H1 (cell line): ENCODE results near the gene PIGZ. TPM values are rescaled to one million over a fixed set of nuclear protein-coding genes. Genes with fewer than 3 reads are reported as not detected.

Experiments used
- CTCF ChIA-PET: fragments of 300-600 bp; sonication (Branson Sonifier 250); formaldehyde crosslinking; loops from one replicate; lab custom pipeline; 2021; ENCODE audit not compliant: partially characterized antibody; lab: Charles Lee
- POLR2A ChIA-PET: fragments of 300-600 bp; sonication (Branson Sonifier 250); formaldehyde crosslinking; loops from one replicate; lab custom pipeline; 2021; ENCODE audit warnings: inconsistent platforms; ENCODE audit not compliant: partially characterized antibody; lab: Charles Lee
- DNase-seq, 2 experiments: peaks; one replicate each; pipeline versions ENCODE4 v3.0.0 to v3.0.0-alpha.2; 2010 to 2022; ENCODE audit warnings: low spot score in 2 of 2, low read depth in 1 of 2, mixed read lengths in 1 of 2
- FAIRE-seq: peaks from 2 replicates; lab custom pipeline; 2011; peaks lifted over from hg19 to GRCh38; lab: Jason Lieb, UNC
- H2AFZ ChIP-seq: 2 replicates; pipeline ENCODE4 v1.8.1; 2012; ENCODE audit warnings: low read length, inconsistent platforms
- H2AK5ac ChIP-seq: 2 replicates; pipeline ENCODE4 v1.6.1; 2013; ENCODE audit warnings: low read depth, low read length
- H2BK120ac ChIP-seq: replicated peaks from 2 replicates; pipeline ENCODE3; 2013; ENCODE audit warnings: low read depth, low read length, inconsistent platforms
- H2BK12ac ChIP-seq: 2 replicates; pipeline ENCODE4 v1.6.1; 2013; ENCODE audit warnings: low read depth, low read length
- H2BK15ac ChIP-seq: 2 replicates; pipeline ENCODE4 v1.6.1; 2013; ENCODE audit warnings: low read length
- H2BK20ac ChIP-seq: 2 replicates; pipeline ENCODE4 v1.6.1; 2013; ENCODE audit warnings: low read length
- H2BK5ac ChIP-seq: 2 replicates; pipeline ENCODE4 v1.6.1; 2013; ENCODE audit warnings: low read depth, low read length
- H3K14ac ChIP-seq: 2 replicates; pipeline ENCODE4 v1.6.1; 2013; ENCODE audit warnings: inconsistent platforms; ENCODE audit not compliant: insufficient read length
- H3K18ac ChIP-seq: 2 replicates; pipeline ENCODE4 v1.6.1; 2013; ENCODE audit warnings: low read length; ENCODE audit errors: extremely low read depth
- H3K23ac ChIP-seq: 2 replicates; pipeline ENCODE4 v1.6.1; 2013; ENCODE audit warnings: inconsistent platforms; ENCODE audit not compliant: insufficient read length
- H3K23me2 ChIP-seq: 2 replicates; pipeline ENCODE4 v1.6.1; 2013; ENCODE audit warnings: low read depth, low read length
- H3K27ac ChIP-seq: 2 replicates; pipeline ENCODE4 v1.6.1; 2011; ENCODE audit warnings: low read depth, low read length, inconsistent platforms
- H3K27me3 ChIP-seq, 4 experiments: replicated peaks in 1 of 4; 1 replicate in 1 of 4; 2 replicates in 3 of 4; pipeline versions ENCODE4 v1.6.1 to v1.8.1; 2011 to 2013; ENCODE audit warnings: low read length in 3 of 4, mild to moderate bottlenecking in 3 of 4, inconsistent platforms in 2 of 4, mixed read lengths in 2 of 4, moderate library complexity in 1 of 4; ENCODE audit not compliant: control insufficient read depth in 3 of 4, insufficient read depth in 3 of 4; ENCODE audit errors: extremely low read depth in 1 of 4
- H3K36me3 ChIP-seq, 4 experiments: 2 replicates each; pipeline versions ENCODE4 v1.6.1 to v1.8.1; 2011 to 2013; ENCODE audit warnings: mild to moderate bottlenecking in 4 of 4, low read length in 3 of 4, moderate library complexity in 2 of 4, control low read depth in 1 of 4, inconsistent platforms in 1 of 4; ENCODE audit not compliant: insufficient read depth in 4 of 4, control insufficient read depth in 2 of 4
- H3K4ac ChIP-seq: replicated peaks from 2 replicates; pipeline ENCODE3; 2013; ENCODE audit warnings: low read length, low read depth, mixed read lengths, inconsistent platforms; ENCODE audit not compliant: insufficient read length
- H3K4me1 ChIP-seq, 4 experiments: replicated peaks in 1 of 4; 1 replicate in 1 of 4; 2 replicates in 3 of 4; pipeline versions ENCODE4 v1.6.1 to v1.8.1; 2011 to 2013; ENCODE audit warnings: low read length in 3 of 4, inconsistent platforms in 2 of 4, mixed read lengths in 1 of 4; ENCODE audit not compliant: insufficient read depth in 4 of 4, control insufficient read depth in 3 of 4
- H3K4me2 ChIP-seq, 2 experiments: 2 replicates each; pipeline versions ENCODE4 v1.6.1 to v1.8.1; 2011 to 2013; ENCODE audit warnings: low read depth in 2 of 2, low read length in 2 of 2, control low read depth in 1 of 2, inconsistent platforms in 1 of 2, mild to moderate bottlenecking in 1 of 2; ENCODE audit not compliant: insufficient read depth in 1 of 2
- H3K4me3 ChIP-seq, 4 experiments: fragments of 200-600, 300-600 bp in 1 of 4; sonication (generic), shearing (Covaris generic), sonication (Bioruptor Twin) in 1 of 4; 2 replicates each; pipeline versions ENCODE4 v1.5.1 to v1.8.1; 2011 to 2016; ENCODE audit warnings: low read length in 4 of 4, low read depth in 3 of 4, control low read depth in 2 of 4, inconsistent platforms in 2 of 4, mild to moderate bottlenecking in 2 of 4, mixed read lengths in 1 of 4, moderate library complexity in 1 of 4; ENCODE audit not compliant: insufficient read depth in 2 of 4; ENCODE audit errors: extremely low read depth in 1 of 4
- H3K56ac ChIP-seq: replicated peaks from 2 replicates; pipeline ENCODE3; 2013; ENCODE audit warnings: low read depth, mild to moderate bottlenecking, mixed read lengths, low read length, inconsistent platforms; ENCODE audit not compliant: insufficient read length
- H3K79me1 ChIP-seq: 2 replicates; pipeline ENCODE4 v1.6.1; 2013; ENCODE audit warnings: low read depth, low read length, control low read depth
- H3K79me2 ChIP-seq, 2 experiments: 2 replicates each; pipeline versions ENCODE4 v1.6.1 to v1.8.1; 2012 to 2013; ENCODE audit warnings: low read length in 2 of 2, mild to moderate bottlenecking in 2 of 2, inconsistent platforms in 1 of 2; ENCODE audit not compliant: insufficient read depth in 2 of 2, control insufficient read depth in 1 of 2
- H3K9ac ChIP-seq, 4 experiments: replicated peaks in 1 of 4; 1 replicate in 1 of 4; 2 replicates in 3 of 4; pipeline versions ENCODE4 v1.6.1 to v1.8.1; 2011 to 2013; ENCODE audit warnings: low read depth in 3 of 4, low read length in 3 of 4, control low read depth in 2 of 4, mild to moderate bottlenecking in 2 of 4, moderate library complexity in 2 of 4, inconsistent platforms in 1 of 4; ENCODE audit errors: extremely low read depth in 1 of 4
- H3K9me3 ChIP-seq, 2 experiments: 2 replicates each; pipeline versions ENCODE4 v1.6.1 to v1.8.1; 2012 to 2013; ENCODE audit warnings: mild to moderate bottlenecking in 2 of 2, moderate library complexity in 2 of 2, control low read depth in 1 of 2, inconsistent platforms in 1 of 2, low read depth in 1 of 2, low read length in 1 of 2, mixed read lengths in 1 of 2; ENCODE audit not compliant: insufficient read depth in 2 of 2
- H4K20me1 ChIP-seq, 2 experiments: replicated peaks in 1 of 2; 2 replicates each; pipeline versions ENCODE3 to v1.8.1; 2011 to 2013; ENCODE audit warnings: inconsistent platforms in 2 of 2, low read length in 2 of 2, mild to moderate bottlenecking in 1 of 2; ENCODE audit not compliant: insufficient read depth in 2 of 2, control insufficient read depth in 1 of 2
- H4K5ac ChIP-seq: 2 replicates; pipeline ENCODE4 v1.6.1; 2013; ENCODE audit warnings: low read length, low read depth, mixed read lengths, inconsistent platforms; ENCODE audit not compliant: insufficient read length
- H4K8ac ChIP-seq: 2 replicates; pipeline ENCODE4 v1.8.0; 2013; ENCODE audit warnings: mild to moderate bottlenecking, moderate library complexity, low read length, inconsistent platforms; ENCODE audit not compliant: insufficient read depth; ENCODE audit errors: extremely low read depth
- H4K91ac ChIP-seq: replicated peaks from 2 replicates; pipeline ENCODE3; 2013; ENCODE audit warnings: low read length, mixed read lengths, inconsistent platforms; ENCODE audit not compliant: insufficient read length
- CHD2 ChIP-seq: IDR thresholded peaks from 2 replicates; pipeline ENCODE4 v1.6.1; 2012; ENCODE audit warnings: low read length, improper control_type of control experiment
- CTBP2 ChIP-seq: IDR thresholded peaks from 2 replicates; pipeline ENCODE4 v1.7.0; 2011; ENCODE audit warnings: borderline replicate concordance, mild to moderate bottlenecking, moderate library complexity, mixed read lengths, low read length; ENCODE audit not compliant: insufficient read depth, insufficient read length
- GABPA ChIP-seq: IDR thresholded peaks from 2 replicates; pipeline ENCODE4 v1.6.1; 2011; ENCODE audit warnings: mild to moderate bottlenecking, low read length, moderate library complexity, borderline replicate concordance; ENCODE audit not compliant: insufficient read depth
- GTF2F1 ChIP-seq: IDR thresholded peaks from 2 replicates; pipeline ENCODE4 v1.6.1; 2012; ENCODE audit warnings: low read depth, low read length, improper control_type of control experiment, borderline replicate concordance
- KDM4A ChIP-seq: IDR thresholded peaks from one replicate; pipeline ENCODE4 v1.7.1; 2012; ENCODE audit warnings: low read depth, mild to moderate bottlenecking, moderate library complexity, low read length, inconsistent platforms; ENCODE audit not compliant: severe bottlenecking
- KDM5A ChIP-seq: fragments of 200-600 bp; IDR thresholded peaks from 2 replicates; pipeline ENCODE4 v1.7.1; 2012; ENCODE audit warnings: mild to moderate bottlenecking, low read length, inconsistent platforms, mixed read lengths
- NANOG ChIP-seq: IDR thresholded peaks from 2 replicates; pipeline ENCODE4 v1.6.1; 2011; ENCODE audit warnings: low read length, low read depth, mild to moderate bottlenecking, inconsistent platforms; ENCODE audit not compliant: insufficient read depth, poor library complexity, severe bottlenecking
- POLR2A ChIP-seq, 2 experiments: IDR thresholded peaks; 1 replicate in 1 of 2; 2 replicates in 1 of 2; pipeline ENCODE4 v1.6.1; 2011; ENCODE audit warnings: low read depth in 2 of 2, low read length in 2 of 2, mild to moderate bottlenecking in 2 of 2; ENCODE audit errors: control extremely low read depth in 1 of 2
- POLR2AphosphoS5 ChIP-seq: IDR thresholded peaks from 2 replicates; pipeline ENCODE4 v1.6.1; 2011; ENCODE audit warnings: low read depth, low read length
- RBBP5 ChIP-seq: IDR thresholded peaks from 2 replicates; pipeline ENCODE4 v1.7.1; 2012; ENCODE audit warnings: low read depth, mild to moderate bottlenecking, inconsistent platforms, low read length, moderate library complexity, borderline replicate concordance
- RNF2 ChIP-seq: fragments of 200-900, 300-1000 bp; sonication (generic); IDR thresholded peaks from 2 replicates; pipeline ENCODE4 v1.7.1; 2016; ENCODE audit warnings: borderline replicate concordance, low read depth, mild to moderate bottlenecking, antibody characterized with exemption, low read length; ENCODE audit not compliant: poor library complexity, severe bottlenecking; ENCODE audit errors: missing control alignments
- RXRA ChIP-seq: IDR thresholded peaks from 2 replicates; pipeline ENCODE4 v1.6.1; 2011; ENCODE audit warnings: low read depth, mild to moderate bottlenecking, low read length, moderate library complexity; ENCODE audit not compliant: insufficient read depth
- SUZ12 ChIP-seq: fragments of 200-600 bp; sonication (generic); IDR thresholded peaks from 2 replicates; pipeline ENCODE4 v1.6.1; 2012; ENCODE audit warnings: mild to moderate bottlenecking, inconsistent platforms, low read length, moderate library complexity, mixed read lengths
- TAF1 ChIP-seq: IDR thresholded peaks from 2 replicates; pipeline ENCODE4 v1.6.1; 2011; ENCODE audit warnings: mild to moderate bottlenecking, low read depth, low read length
- WGBS, 2 experiments: shearing (Covaris generic) in 1 of 2; methylation state at CpG; one replicate each; pipeline versions ENCODE4 v1.1.6 to v1.1.7; 2013 to 2015; ENCODE audit warnings: low lambda C conversion rate in 2 of 2, mixed read lengths in 2 of 2, inconsistent platforms in 1 of 2, low coverage in 1 of 2, missing lambda C conversion rate in 1 of 2; ENCODE audit not compliant: insufficient replicate concordance in 2 of 2, insufficient coverage in 1 of 2, insufficient read length in 1 of 2; ENCODE audit errors: extremely low coverage in 1 of 2, missing lambda C conversion rate in 1 of 2; 5-methylcytosine and 5-hydroxymethylcytosine counted together
- polyA plus RNA-seq, 7 experiments: library from polyadenylated mRNA; depleted of rRNA in 3 of 7; stranded (reverse) in 5 of 7; unstranded in 2 of 7; fragments of >200 nt in 5 of 7; fragments of 200-250 nt in 2 of 7; gene quantifications; 1 replicate in 5 of 7; 2 replicates in 1 of 7; 4 replicates in 1 of 7; pipeline versions ENCODE4 v1.2.1 to v1.2.3, GENCODE V29; 2011 to 2013; ENCODE audit warnings: missing spikeins in 2 of 7, mixed read lengths in 2 of 7
- total RNA-seq: library from RNA; stranded (reverse); fragmentation: NEBNext Ultra II Directional; extraction: Animal tissue kit (Norgen Biotek cat#: 25700); gene quantifications from 2 replicates; pipeline ENCODE4 v1.2.1, GENCODE V29; 2021

PIGZ gene
- total and polyA plus RNA-seq, 2 of the 8 experiments (the other 6 are each of a cell fraction or from before 2014, with no cell fraction given), result 0.32 TPM; not detected in 1

- H3K56ac ChIP-seq, result no peak overlapping the region
- no peaks in the 10 kb centered on the region for H3K27me3 ChIP-seq
- DNase-seq (no peak), FAIRE-seq (no peak)
- no peaks in the 10 kb centered on the region for H3K9me3 ChIP-seq
- no peak for TF ChIP-seq POLR2AphosphoS5
- no peak for TF ChIP-seq GTF2F1
- no peak for TF ChIP-seq KDM4A
- no peak for TF ChIP-seq SUZ12
- no peak for TF ChIP-seq CHD2
- no peak for TF ChIP-seq RNF2
- no peak for TF ChIP-seq POLR2A (IDR thresholded peaks at IDR 0.05; ENCODE audit: control extremely low read depth in 1 of 2, low read depth in 2 of 2, low read length in 2 of 2)
- TF ChIP-seq KDM5A, result no peak
- TF ChIP-seq CTBP2, result no peak
- TF ChIP-seq TAF1, result no peak
- no peak for TF ChIP-seq NANOG
- no peak for TF ChIP-seq GABPA
- TF ChIP-seq RXRA, result no peak
- no peak for TF ChIP-seq RBBP5
- no peak overlapping the region for H3K4me3 ChIP-seq
- 88% methylated on average over 19 of the region's 19 CpGs; no CpG with 5 or more reads in 1 of the 2 experiments for WGBS, 2 experiments
- peak overlapping the region; percentile 68; the same call in 1 of the 2 replicates for H2BK12ac ChIP-seq
- no peak overlapping the region for H2BK120ac ChIP-seq
- H3K4ac ChIP-seq, result no peak overlapping the region
- peaks cover 5% of the 10 kb centered on the region; the same call in 1 of the 2 replicates for H3K23me2 ChIP-seq
- H3K9ac ChIP-seq, result no peak overlapping the region
- H3K23ac ChIP-seq, result no peak overlapping the region
- peaks cover 0 to 4% of the 10 kb centered on the region in 2 experiments for H4K20me1 ChIP-seq
- H4K8ac ChIP-seq, result no peak overlapping the region
- H2BK15ac ChIP-seq, result no peak overlapping the region
- no peak overlapping the region for H3K18ac ChIP-seq
- no peak overlapping the region for H3K27ac ChIP-seq
- no peak overlapping the region for H2AFZ ChIP-seq
- POLR2A ChIA-PET, result no interaction called here
- H3K4me1 ChIP-seq, result peaks cover 0 to 6% (median 2%) of the 10 kb centered on the region in 4 experiments; a peak in 3 of 7 replicates
- H3K79me2 ChIP-seq, result no peaks in the 10 kb centered on the region
- CTCF ChIA-PET, result interaction anchor here (1.2 to 1.4 kb wide), 3 partner anchors 9 to 17 kb away, joined by 3 to 6 read pairs (median 4); no protein-coding TSS in a partner anchor
- peak overlapping the region; percentile 100 for H2AK5ac ChIP-seq
- H3K4me2 ChIP-seq, result no peak overlapping the region
- no peaks in the 10 kb centered on the region for H3K36me3 ChIP-seq
- no peak overlapping the region for H3K14ac ChIP-seq
- H3K79me1 ChIP-seq, result no peaks in the 10 kb centered on the region
- H4K91ac ChIP-seq, result no peak overlapping the region
- H2BK20ac ChIP-seq, result no peak overlapping the region
- H4K5ac ChIP-seq, result no peak overlapping the region
- peak overlapping the region; percentile 88 for H2BK5ac ChIP-seq
Measured at GRCh38 chr3:196995027-196995426, 26.4 kb upstream of the PIGZ start.
